ENCODE results near the gene SCT. TPM values are rescaled to one million over a fixed set of nuclear protein-coding genes. Genes with fewer than 3 reads are reported as not detected.

SCT gene
- total RNA-seq, 1 experiment from 2014 or later = not detected

DNA sequence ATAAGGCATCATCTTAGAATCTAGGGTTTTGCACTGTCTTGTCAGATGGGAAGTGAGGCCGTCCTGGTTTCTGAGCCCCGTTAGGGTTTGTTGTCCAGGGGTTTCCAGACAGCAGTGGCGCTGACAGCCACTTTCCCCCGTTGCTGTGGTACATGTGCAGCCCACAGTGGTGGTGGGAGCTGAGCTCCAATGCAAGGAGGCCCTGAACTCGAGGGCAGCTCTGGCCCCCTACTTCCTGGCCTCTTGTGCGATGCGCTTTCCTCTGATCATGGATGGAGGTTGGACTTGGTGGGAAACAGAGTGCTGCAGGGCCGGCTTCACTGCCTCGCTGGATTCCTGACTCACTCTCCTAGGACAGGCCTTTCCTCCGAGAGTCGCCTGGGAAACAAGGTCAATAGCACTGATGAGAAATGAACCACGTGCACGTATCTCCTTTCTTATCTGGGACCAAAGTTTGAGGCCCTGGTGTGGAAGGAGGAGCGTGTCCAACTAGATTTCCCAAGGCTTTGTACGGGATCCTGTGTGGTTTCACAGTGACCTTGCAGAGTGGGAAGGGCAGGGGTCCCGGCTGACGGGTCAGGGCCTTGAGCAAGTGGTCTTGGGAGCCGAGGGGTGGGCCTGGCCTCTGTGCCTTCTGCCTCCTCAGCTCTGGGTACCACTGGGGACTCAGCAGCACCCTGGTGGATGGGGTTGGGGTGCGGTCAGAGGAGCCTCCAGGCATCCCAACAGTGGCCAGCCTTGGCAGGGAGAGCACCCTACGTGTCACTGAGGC is 47.0 kb downstream of the SCT start:
- TSS peak; percentile 4 for BruUV-seq (replicated peaks)
- H3K4me3 ChIP-seq (ENCODE audit: low read depth in 2 of 2, low read length in 2 of 2) = no peak overlapping the region
- in situ Hi-C loops (cut with HindIII; ENCODE audit: low pct_unique_long_range_greater_than_20kb, low sequenced_read_pairs) = no loop called here
- H3K4me1 ChIP-seq (ENCODE audit: control insufficient read depth, insufficient read depth, low read length) = peaks cover 23% of the 10 kb centered on the region
- ChIA-PET CTCF (no interaction called here), POLR2A (interaction anchor here (0.6 kb wide), 1 partner anchor 11 kb away, joined by 11 read pairs; no protein-coding TSS in a partner anchor)
- no peaks in the 10 kb centered on the region for H3K27me3 ChIP-seq (ENCODE audit: control insufficient read depth, insufficient read depth, low read length)
- no peaks in the 10 kb centered on the region for H3K9me3 ChIP-seq (ENCODE audit: control insufficient read depth, insufficient read depth, low read depth, low read length)
- no peak overlapping the region for H3K27ac ChIP-seq (ENCODE audit: low read length)
- TF ChIP-seq, protein P1, sequence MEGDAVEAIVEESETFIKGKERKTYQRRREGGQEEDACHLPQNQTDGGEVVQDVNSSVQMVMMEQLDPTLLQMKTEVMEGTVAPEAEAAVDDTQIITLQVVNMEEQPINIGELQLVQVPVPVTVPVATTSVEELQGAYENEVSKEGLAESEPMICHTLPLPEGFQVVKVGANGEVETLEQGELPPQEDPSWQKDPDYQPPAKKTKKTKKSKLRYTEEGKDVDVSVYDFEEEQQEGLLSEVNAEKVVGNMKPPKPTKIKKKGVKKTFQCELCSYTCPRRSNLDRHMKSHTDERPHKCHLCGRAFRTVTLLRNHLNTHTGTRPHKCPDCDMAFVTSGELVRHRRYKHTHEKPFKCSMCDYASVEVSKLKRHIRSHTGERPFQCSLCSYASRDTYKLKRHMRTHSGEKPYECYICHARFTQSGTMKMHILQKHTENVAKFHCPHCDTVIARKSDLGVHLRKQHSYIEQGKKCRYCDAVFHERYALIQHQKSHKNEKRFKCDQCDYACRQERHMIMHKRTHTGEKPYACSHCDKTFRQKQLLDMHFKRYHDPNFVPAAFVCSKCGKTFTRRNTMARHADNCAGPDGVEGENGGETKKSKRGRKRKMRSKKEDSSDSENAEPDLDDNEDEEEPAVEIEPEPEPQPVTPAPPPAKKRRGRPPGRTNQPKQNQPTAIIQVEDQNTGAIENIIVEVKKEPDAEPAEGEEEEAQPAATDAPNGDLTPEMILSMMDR (IDR thresholded peaks at IDR 0.05) = no peak
- TF ChIP-seq TCF7L2 (IDR thresholded peaks at IDR 0.05; ENCODE audit: low read depth, low read length) (no peak), SIN3A (IDR thresholded peaks at IDR 0.05; ENCODE audit: borderline replicate concordance, insufficient read depth, low read depth, low read length) (no peak), POLR2AphosphoS5 (IDR thresholded peaks at IDR 0.05; ENCODE audit: low read depth, low read length) (no peak)
- TF ChIP-seq, protein P2, sequence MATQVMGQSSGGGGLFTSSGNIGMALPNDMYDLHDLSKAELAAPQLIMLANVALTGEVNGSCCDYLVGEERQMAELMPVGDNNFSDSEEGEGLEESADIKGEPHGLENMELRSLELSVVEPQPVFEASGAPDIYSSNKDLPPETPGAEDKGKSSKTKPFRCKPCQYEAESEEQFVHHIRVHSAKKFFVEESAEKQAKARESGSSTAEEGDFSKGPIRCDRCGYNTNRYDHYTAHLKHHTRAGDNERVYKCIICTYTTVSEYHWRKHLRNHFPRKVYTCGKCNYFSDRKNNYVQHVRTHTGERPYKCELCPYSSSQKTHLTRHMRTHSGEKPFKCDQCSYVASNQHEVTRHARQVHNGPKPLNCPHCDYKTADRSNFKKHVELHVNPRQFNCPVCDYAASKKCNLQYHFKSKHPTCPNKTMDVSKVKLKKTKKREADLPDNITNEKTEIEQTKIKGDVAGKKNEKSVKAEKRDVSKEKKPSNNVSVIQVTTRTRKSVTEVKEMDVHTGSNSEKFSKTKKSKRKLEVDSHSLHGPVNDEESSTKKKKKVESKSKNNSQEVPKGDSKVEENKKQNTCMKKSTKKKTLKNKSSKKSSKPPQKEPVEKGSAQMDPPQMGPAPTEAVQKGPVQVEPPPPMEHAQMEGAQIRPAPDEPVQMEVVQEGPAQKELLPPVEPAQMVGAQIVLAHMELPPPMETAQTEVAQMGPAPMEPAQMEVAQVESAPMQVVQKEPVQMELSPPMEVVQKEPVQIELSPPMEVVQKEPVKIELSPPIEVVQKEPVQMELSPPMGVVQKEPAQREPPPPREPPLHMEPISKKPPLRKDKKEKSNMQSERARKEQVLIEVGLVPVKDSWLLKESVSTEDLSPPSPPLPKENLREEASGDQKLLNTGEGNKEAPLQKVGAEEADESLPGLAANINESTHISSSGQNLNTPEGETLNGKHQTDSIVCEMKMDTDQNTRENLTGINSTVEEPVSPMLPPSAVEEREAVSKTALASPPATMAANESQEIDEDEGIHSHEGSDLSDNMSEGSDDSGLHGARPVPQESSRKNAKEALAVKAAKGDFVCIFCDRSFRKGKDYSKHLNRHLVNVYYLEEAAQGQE (IDR thresholded peaks at IDR 0.05; ENCODE audit: insufficient read depth in 1 of 2, low read depth in 2 of 2, low read length in 1 of 2) = no peak
- ATAC-seq (no peak), DNase-seq (ENCODE audit: low read depth, low spot score) (no peak)
- intact Hi-C loops (cut with micrococcal nuclease; ENCODE audit: unreplicated experiment) = no loop called here
- peaks cover 8% of the 10 kb centered on the region; the same call in 1 of the 2 replicates for H3K36me3 ChIP-seq (ENCODE audit: control insufficient read depth, insufficient read depth, low read length)

DNA sequence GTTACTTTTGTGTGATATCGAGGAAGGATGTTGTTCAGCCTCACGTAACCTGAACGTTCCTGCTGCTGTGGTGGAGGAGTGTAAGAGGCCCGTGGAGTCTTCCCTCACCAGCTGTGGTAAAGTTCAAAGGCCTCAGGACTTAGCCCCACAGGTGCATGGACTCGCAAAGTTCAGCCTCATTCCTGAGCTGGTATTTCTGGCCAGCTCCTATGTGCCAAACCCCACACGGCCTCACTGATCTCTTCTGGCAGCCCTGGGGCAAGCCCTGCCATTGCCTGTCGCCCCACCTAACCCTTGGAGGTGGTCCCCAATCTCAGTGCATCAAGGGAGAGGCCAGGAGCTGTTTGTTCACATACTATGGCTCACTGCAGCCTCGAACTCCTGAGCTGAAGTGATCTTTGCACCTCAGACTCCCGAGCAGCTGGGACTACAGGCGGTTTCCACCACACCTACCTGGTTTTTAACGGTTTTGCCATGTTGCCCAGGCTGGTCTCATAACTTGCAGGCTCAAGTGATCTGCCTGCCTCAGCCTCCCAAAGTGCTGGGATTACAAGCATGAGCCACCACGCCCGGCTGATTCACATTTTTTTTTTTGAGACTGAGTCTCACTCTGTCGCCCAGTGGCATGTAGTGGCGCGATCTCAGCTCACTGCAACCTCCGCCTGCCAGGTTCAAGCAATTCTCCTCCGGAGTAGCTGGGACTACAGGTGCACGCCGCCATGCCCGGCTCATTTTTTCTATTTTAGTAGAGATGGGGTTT is 48.5 kb downstream of the SCT start:
- H3K9me3 ChIP-seq (ENCODE audit: control insufficient read depth, insufficient read depth, low read depth, low read length) = no peaks in the 10 kb centered on the region
- H3K27ac ChIP-seq (ENCODE audit: low read length) = peak overlapping the region; percentile 95
- H3K36me3 ChIP-seq (ENCODE audit: control insufficient read depth, insufficient read depth, low read length) = peaks cover 8% of the 10 kb centered on the region; the same call in 1 of the 2 replicates
- TF ChIP-seq, protein P1 (IDR thresholded peaks at IDR 0.05) = no peak
- TF ChIP-seq SIN3A (IDR thresholded peaks at IDR 0.05; ENCODE audit: borderline replicate concordance, insufficient read depth, low read depth, low read length) = no peak
- no peak for TF ChIP-seq POLR2AphosphoS5 (IDR thresholded peaks at IDR 0.05; ENCODE audit: low read depth, low read length)
- TF ChIP-seq TCF7L2 (IDR thresholded peaks at IDR 0.05; ENCODE audit: low read depth, low read length) = no peak
- TF ChIP-seq, protein P2 (IDR thresholded peaks at IDR 0.05; ENCODE audit: insufficient read depth in 1 of 2, low read depth in 2 of 2, low read length in 1 of 2) = no peak
- no TSS peak for BruUV-seq (replicated peaks)
- no peaks in the 10 kb centered on the region for H3K27me3 ChIP-seq (ENCODE audit: control insufficient read depth, insufficient read depth, low read length)
- ATAC-seq (no peak), DNase-seq (ENCODE audit: low read depth, low spot score) (no peak)
- H3K4me1 ChIP-seq (ENCODE audit: control insufficient read depth, insufficient read depth, low read length) = peaks cover 35% of the 10 kb centered on the region
- peak overlapping the region; percentile 82 to 96 for H3K4me3 ChIP-seq (ENCODE audit: low read depth in 2 of 2, low read length in 2 of 2)
- intact Hi-C loops (cut with micrococcal nuclease; ENCODE audit: unreplicated experiment) (no loop called here), in situ Hi-C loops (cut with HindIII; ENCODE audit: low pct_unique_long_range_greater_than_20kb, low sequenced_read_pairs) (no loop called here)
- ChIA-PET CTCF (no interaction called here), POLR2A (interaction anchor here (0.6 kb wide), 1 partner anchor 10 kb away, joined by 4 read pairs; no protein-coding TSS in a partner anchor)

Data from Panc1 (cell line).